Hematopoietic multipotent progenitor cell treated with erythropoietin and hydrocortisone succinate and interleukin-3 and kit ligand, for 8 days (in vitro differentiated cells): ENCODE data around the gene NARS2.
A peak's percentile ranks its signal among the peaks of the same experiment; 100 is the strongest.
"Not testable (repeated sequence)": the region's sequence is repeated elsewhere in the genome, so short reads cannot be mapped to it uniquely, and the experiment has no call there.

ENCODE experiments used
- DNase-seq: peaks from one replicate; pipeline ENCODE4 v3.0.0-alpha.2; 2015

Gene NARS2

DNA sequence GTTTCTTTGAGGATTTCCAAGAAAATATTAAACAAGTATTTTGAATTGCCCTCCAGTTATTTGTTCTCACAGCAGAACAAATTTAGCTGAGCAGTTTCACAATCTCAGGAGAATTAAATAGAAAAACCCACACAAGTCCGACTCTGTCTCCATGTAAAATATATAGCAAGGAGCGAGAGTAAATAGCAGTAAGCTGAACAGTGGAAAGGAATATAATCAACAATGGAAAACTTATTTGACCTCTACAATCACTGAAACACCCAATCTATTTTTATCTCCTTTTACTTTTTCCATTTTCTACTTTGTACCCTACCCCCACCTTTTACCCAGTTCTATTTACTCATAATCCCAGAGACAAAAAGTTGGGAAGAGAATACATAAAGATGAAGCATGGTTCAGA, 34.4 kb downstream of the NARS2 start:
- DNase-seq: no peak

DNA sequence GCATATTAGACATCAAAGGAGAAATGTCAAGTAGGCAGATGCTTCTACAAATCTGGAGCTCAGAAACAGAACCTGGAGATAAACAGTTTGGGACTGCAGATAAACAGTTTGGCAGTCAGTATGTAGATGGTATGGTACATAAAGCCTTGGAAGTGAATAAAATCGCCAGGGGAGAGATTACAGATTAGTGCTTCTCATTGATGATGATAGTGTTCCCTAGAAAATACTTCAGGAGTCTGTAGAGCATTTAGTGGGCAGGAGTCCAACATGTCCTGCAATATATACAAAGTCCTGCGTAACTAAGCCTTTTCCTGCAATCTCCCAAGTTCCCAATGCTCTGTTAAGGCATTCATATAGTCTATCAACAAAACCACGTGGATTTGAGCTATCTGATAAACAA, 35.2 kb downstream of the NARS2 start:
- no peak for DNase-seq

DNA sequence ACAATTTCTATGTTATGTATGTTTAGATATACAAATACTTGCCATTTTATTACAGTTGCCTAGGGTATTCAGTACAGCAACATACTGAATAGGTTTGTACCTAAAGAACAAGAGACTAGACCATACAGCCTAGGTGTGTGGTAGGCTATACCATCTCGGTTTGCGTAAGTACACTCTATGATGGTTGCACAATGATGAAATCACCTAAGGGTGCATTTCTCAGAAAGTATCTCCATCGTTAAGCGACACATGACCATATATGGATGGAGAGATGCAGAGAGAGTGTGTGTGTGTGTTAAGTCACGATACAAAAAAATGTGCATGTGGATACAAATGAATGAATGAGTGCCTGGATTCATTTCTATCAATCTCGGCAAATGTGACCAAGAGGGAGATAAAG, 37.7 kb downstream of the NARS2 start:
- no peak for DNase-seq

DNA sequence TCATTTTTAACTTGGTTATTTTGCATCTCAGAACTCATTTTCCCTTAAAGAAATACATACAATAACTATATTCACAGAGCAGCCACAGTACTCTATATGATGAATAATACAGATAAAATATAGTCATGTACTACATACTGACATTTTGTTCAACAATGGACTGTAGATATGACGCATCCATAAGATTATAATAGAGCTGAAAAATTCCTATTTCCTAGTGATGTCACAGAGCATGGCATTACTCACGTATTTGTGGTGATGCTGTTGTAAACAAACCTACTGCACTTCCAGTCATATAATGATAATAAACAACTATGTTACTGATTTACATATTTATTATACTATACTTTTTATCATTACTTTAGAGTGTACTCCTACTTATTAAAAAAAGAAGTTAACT, 38.7 kb downstream of the NARS2 start:
- no peak for DNase-seq

DNA sequence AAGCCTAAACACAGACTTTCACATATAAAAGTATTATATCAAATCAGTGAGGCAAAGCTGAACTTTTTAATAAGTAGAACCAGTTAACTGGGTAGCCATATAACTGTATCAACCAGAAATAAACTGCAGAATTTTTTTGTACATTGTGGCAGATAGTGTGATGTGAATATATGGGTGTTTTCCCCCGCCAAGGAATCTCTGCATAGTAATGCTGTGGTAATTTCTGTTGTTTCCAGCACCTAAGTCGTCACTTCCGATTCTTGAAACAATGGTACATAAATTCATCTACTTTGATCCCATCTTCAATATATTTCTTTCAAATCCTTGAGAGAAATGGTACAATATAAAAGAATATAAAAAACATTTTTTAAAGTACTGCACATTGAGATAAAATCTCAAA, 39.6 kb downstream of the NARS2 start:
- no peak for DNase-seq

DNA sequence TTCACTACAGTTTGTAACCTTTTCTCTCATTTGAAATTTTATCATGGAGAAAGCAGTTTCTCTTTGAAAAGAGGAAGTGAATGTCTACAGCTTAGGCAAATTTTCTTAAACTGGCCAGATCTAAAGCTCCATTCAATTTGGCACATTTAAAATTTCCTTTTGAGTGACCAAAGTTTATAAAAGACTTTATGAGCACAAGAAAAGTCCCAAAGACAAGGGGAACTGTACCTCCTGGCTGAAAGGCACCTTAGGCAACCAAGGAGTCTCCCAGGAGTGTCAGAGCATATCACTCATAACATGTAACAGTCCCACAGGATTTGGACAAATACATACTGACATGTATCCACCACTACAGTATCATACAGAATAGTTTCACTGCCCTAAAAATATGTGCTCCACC, 41.3 kb downstream of the NARS2 start:
- no peak for DNase-seq

DNA sequence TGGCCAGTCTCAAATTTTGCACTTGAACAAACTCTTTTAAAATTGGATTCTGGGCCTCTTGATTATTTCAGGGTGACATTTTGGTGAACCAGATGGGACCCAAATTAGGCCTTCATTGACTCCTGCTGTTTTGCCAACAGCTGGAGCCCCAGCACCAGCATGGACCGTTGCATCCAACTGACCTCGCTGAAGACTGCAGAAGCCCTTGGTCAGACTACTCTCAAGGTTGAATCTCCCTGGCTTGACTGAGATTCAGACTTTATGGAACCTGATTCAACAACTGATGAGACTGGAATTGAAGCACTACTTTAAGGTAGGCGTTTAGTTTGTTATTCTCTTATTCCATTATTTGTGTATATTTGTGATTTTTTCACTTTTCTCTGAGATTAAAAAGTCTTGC, 41.7 kb downstream of the NARS2 start:
- no peak for DNase-seq

DNA sequence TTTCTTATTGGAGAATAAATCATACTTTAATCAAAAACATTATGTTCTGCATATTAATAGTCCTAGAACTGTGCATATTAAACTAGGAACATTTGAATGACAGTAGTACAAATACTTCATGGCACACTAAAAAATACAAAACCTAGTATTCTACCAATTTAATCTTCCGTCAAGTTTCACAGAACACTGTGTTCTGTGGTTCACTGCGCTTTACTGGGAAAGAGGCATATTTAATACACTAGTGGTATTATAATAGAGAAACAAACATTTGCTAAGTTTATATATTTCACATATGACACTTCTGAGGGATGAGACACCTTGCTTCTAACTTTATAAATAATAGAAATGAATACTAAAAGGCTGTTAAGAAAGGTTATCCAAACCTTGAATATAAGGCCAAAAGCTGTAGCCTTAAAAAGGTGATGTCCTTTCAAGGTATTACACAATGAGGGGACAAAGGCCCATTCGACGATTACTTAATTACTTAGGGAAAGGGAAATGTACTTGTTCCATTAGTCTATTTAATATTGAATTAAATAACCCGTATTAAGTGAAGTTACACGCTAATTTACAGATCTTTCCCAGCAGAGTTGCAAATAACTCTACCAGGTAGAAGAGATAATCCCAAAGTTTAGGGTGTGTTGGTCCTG, 48.0 kb downstream of the NARS2 start:
- no peak for DNase-seq

DNA sequence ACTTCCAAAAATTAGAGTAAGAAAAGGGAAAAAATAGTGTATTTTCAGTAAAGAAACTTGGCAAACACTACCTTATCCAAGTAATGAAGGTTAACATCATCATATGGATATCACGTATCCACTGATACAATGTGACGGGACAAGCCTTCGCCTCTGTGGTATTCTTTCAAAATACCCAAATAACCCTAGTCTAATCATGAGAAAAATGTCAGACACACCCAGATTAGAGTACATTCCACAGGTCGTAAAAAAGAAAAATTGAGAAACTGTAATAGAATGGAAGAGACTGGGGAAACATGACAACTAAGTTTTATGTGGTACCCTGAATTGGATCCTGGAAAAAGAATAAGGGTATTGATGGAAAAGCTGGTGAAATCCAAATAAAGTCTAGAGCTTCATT, 48.9 kb downstream of the NARS2 start:
- no peak for DNase-seq

DNA sequence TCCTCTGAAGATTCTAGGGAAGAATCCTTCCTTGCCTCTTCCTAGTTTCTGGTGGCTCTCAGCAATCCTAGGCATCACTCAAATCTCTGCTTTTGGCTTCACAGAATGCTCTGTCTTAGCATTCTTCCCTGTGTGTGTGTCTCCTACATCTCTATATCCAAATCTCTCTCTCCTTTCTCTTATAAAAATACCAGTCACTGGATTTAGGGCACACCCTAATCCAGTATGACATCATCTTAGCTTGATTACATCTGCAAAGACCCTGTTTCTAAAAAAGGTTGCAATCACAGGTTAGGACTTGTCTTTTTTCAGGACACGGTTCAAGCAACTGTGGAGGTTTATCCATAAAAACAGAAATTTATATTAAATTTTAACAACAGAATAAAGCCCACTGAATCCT, 54.4 kb downstream of the NARS2 start:
- no peak for DNase-seq

DNA sequence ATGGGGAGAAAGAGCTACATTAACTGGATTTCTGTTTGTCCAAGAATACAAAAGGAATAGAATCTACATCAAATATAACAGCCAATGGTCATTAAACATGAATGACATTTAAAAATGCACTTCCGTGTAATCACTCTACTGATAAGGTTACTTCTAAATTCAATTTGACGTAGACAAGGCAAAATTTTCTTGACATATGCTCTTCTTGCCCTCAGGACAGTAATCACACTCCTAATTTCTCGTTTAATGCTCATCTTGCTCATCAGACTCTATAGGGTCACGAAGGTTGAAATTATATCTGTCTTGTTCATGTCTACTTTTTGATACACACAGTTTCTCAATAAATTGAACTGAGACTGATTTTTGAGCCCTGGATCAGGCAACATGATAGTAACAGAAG, 58.4 kb downstream of the NARS2 start:
- DNase-seq: no peak

DNA sequence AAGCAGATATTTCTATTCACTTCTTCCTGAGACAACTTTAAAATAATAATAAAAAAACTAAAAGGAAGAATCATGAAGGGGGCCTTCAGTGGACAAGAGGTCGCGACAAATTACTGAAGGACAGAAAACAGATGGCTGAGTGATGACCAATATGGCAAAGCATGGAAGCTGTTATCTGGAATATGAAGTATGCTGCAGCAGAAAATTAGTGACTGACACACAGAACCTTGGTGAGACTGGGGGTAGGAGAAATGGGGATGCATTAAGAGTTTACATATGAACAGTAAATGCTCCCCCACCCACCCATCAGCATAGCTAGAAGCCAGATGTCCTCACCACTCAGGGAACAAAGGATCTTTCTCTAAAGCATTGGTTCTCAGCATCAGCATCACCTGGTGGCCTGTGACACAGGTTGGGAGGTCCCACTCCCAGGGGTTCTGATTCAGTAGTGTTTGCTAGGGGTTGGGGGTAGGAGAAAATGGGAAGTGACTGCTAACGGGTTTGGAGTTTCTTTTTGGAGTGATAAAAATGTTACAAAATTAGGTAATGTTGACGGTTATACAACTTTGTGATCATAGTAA, 59.7 kb downstream of the NARS2 start:
- DNase-seq: no peak

DNA sequence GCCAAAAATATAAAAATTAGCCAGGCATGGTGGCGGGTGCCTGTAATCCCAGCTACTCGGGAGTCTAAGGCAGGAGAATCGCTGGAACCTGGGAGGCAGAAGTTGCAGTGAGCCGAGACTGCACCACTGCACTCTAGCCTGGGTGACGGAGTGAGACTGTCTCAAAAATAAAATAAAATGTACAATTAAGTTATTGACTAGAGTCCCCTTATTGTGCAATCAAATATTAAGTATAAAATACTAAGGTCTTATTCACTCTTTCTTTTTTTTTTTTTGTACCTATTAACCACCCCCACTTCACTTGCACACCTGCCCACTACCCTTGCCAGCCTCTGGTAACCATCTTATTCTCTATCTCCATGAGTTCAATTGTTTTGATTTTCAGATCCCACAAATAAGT, 61.6 kb downstream of the NARS2 start:
- DNase-seq: not testable (repeated sequence)

DNA sequence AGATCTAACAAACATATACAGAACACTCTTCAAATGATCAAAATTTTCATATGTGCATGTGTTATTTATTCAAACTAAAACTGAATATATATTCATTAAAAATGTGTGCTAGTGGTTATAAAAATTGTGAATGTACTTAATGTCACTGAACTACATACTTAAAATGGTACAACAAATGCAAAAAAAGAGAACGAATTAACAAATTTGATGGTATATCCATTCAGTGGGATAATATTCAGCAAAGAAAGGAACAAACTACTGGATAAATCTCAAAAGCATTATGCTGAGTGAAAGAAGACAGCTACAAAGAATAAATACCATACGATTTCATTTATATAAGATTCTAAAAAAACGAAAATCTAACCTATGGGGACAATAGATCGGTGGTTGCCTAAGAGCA, 64.1 kb downstream of the NARS2 start:
- DNase-seq: no peak

DNA sequence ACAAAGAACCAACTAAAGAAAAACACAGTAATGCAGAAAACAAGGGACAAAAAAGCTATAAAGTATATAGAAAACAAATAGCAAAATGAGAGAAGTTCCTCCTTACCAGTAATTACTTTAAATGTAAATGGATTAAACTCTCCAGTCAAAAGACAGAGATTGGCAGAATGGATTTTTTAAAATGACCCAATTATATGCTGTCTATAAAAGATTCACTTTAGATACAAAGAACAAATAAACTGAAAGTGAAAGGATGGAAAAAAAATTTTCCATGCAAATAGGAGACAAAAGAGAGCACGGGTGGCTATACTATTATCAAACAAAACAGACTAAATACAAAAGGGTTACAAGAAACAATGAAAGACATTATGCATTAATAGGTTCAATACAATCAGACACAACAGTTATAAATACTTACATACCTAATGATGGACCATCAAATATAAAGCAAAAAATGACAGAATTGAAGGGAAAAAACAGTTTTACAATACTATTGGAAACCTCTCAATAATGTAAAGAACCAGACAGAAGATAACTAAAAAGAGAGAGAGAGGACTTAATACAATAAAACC, 64.6 kb downstream of the NARS2 start:
- DNase-seq: no peak

DNA sequence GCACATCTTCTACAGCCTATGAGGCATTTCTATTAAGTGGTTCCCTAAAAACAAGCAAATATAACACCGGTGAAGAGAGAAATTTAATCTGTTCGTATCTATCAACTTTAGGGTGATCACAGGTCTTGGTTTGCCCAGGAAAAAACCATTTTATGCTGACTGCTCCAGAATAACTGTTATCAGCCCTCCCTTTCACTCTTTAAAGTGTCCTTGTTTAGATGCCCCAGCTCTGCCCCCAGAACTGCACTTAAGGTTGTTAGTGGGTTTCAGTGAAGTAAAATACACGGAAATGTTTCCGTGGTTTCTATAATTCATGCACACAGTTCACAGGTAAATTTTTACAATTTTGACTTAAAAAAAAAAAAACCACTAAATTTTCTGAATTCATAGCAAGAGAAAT, 70.0 kb downstream of the NARS2 start:
- peak; percentile 20 for DNase-seq

DNA sequence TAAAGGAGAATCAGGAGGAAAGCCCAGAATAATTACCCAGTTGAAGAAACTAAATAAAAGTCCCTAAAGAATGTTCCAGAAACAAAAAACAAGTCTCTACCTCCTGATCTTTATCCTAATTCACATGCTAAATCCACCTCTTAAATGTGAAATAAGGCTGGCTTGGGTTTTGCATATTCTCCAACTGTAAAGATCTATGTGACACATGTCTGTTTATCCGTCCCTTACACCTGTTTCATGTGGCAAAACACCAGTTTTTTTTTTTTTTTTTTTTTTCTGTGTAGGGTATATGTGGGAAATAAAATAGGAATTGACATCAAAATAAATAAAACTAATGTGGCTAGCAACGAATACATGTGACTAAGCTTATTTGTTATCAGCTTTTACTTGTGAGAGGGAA, 70.5 kb downstream of the NARS2 start:
- peak; percentile 67 for DNase-seq

DNA sequence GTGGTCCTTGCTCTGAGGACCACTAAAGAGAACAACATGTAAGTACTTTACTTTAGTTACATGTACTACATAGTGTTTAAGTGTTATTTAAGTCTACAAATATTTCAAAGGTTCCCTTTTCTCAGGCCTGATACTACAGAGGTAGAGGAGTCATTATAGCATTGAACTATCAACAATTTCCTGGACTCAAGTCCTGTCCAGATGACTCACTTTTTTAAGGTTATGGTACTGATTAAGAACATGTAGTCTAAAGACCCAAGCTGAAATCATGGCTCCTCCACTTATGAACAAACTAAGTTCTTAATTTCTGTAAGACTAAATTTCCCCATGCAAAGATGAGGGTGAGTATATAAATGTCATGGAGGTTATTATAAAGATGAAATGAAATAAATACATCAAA, 74.7 kb downstream of the NARS2 start:
- DNase-seq: no peak

DNA sequence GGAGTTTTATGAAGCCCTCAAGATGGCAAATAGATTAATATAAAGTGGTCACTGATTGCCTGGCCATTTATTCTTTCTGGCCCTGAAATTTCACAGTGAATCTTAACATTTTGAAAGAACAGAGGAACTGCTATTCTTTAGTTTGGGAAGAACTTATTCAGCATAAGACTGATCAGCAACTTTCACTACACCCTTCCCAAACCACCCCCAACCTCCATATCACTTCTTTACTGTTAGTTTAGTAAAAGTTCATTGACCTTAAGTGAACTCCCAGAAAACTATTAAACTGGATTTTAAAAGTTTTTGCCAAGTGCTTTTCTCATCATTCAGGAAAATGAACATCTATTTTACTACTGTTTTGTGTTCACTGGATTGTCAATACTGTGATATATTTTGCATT, 77.4 kb downstream of the NARS2 start:
- DNase-seq: no peak

DNA sequence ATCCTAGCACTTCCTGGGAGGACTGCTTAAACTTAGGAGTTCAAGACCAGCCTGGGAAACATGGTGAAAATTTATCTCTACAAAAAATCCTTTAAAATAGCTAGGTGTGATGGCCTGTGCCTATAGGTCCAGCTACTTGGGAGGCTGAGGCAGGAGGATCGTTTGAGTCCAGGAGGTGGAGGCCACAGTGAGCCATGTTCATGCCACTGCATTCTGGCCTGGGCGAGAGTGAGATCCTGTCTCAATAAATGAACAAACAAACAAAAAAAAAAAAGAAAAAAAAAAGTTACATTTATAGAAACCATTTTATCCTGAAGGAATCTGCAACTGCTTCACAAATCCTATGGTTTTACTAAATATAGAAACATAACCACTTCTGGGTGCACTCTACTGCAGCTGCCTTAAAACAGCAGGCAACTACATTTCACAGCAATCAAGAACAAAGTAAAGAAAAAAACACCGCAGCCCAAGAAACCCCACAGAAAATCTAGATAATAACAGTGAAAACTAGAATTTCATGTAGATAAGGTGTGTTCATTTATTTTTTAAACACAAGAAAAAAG, 81.2 kb downstream of the NARS2 start:
- DNase-seq: no peak

DNA sequence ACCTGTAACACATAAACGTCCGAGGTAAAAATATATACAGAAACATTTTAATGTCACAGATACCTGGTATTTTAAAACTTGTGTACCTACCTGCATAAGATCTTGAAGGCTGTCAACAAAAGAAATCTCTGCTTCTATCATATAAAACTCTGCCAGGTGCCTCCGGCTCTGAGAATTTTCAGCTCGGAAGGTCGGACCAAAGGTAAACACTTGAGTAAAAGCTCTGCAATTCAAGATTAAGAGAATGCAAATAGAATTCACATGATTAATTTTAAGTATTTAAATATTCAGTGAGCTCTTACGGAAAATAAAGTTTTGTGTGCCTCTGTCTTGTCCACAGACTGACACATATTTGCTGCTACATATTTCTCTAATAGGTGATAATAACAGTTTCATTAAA, 81.7 kb downstream of the NARS2 start:
- DNase-seq: no peak

DNA sequence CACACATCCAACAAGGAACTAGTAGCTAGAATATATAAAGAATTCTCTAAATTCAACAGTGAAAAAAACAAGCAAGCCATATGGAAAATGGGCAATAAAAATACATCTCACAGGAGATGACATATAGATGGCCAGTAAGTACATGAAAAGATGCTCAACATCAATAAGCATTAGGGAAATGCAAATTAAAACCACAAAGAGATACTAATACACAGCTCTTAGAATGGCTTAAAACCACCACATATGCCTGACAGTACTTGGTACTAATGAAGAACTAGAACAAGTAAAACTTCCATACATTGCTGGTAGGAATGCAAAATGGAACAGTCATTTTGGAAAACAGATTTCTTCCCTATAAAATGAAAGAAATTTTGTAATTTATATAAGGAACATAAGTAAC, 85.5 kb downstream of the NARS2 start:
- DNase-seq: no peak

DNA sequence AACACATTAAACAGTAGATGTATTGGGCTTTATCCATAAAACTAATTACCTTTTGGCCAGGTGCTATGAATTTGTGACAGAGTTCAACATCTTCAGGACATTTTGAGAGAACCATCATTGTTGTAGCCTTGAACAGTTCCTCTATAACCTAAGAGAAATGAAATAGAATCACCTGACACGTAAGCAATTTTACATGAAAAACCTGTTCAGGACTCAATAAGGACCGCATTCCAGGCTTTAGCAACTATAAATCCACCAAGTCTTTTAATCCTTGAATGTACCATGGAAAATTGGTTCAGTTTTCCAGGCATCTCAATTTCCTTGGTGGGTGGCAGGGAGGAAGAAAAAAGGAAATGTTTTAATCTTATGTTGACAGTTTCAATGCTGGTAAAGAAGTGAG, 96.1 kb downstream of the NARS2 start:
- DNase-seq: no peak

DNA sequence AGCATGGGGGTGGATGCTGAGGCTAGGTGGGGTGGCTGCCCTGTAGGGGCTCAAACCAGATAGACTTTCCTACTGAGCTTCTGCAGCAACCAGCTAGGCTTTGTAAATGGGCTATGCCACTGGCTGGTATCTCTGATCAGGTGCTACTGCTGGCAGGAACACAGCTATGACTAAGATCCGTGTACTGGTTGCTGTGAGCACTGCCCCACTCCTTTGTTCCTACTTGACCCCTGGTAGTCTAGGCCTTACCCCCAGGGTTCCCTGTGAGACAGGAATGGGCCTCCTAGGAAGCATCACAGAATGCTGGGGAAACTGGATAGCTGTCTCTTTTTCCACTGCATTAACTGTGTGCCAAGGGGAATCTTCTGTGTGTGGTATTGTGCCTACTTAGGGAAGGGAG, 98.6 kb downstream of the NARS2 start:
- DNase-seq: no peak

DNA sequence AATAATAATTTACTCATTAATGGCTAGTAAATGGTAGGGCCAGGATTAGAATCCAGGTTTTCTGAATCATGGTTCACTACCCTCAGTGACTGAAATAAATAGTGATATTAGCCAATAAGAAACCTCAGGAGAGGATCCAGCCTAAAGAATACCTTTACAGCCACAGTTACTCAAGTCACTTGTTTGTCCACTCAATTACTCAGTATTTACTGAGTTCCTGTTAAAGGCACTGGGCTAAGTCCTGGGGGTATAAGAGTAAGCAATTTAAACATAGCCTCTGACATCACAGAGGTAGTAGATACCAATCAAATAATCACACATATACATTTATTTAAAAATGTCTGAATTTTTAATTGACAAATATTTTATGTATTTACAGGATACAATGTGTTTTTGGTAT, 100.2 kb downstream of the NARS2 start:
- no peak for DNase-seq
